SK-N-MC (cell line): ENCODE results near the gene B4GALNT4.
"Not testable (repeated sequence)": the region's sequence is repeated elsewhere in the genome, so short reads cannot be mapped to it uniquely, and the experiment has no call there.

ENCODE experiments used
- DNase-seq: peaks from one replicate; pipeline ENCODE4 v3.0.0-alpha.2; 2011; ENCODE audit warnings: low read depth, low spot score
- H3K27ac ChIP-seq: fragments of 200-600 bp; sonication (generic); 2 replicates; pipeline ENCODE4 v1.5.1; 2016; ENCODE audit warnings: mixed run types
- H3K36me3 ChIP-seq: fragments of 200-600 bp; sonication (generic); 2 replicates; pipeline ENCODE4 v1.6.1; 2017; ENCODE audit warnings: antibody characterized with exemption, low read length, mixed read lengths; ENCODE audit not compliant: insufficient read depth
- H3K4me3 ChIP-seq: fragments of 200-600 bp; sonication (generic); 2 replicates; pipeline ENCODE4 v1.5.1; 2016
- H3K9ac ChIP-seq: fragments of 200-600 bp; sonication (generic); 2 replicates; pipeline ENCODE4 v1.8.0; 2017; ENCODE audit warnings: mixed run types, mixed read lengths; ENCODE audit not compliant: insufficient read length
- H3K9me3 ChIP-seq: fragments of 200-600 bp; sonication (generic); 2 replicates; pipeline ENCODE4 v1.6.1; 2017; ENCODE audit warnings: low read depth, mild to moderate bottlenecking, antibody characterized with exemption, low read length, moderate library complexity, mixed read lengths
- EZH2 ChIP-seq: fragments of 200-600 bp; sonication (generic); IDR thresholded peaks from one replicate; pipeline ENCODE4 v1.6.1; 2017; ENCODE audit warnings: antibody characterized with exemption
- FOXP2 ChIP-seq: optimal IDR thresholded peaks from 2 replicates; pipeline ENCODE3; 2011; ENCODE audit warnings: mild to moderate bottlenecking, moderate library complexity; ENCODE audit not compliant: insufficient read depth; ENCODE audit errors: extremely low read length, control extremely low read depth
- POLR2AphosphoS5 ChIP-seq: IDR thresholded peaks from 2 replicates; pipeline ENCODE4 v1.6.1; 2012; ENCODE audit warnings: mild to moderate bottlenecking, low read depth, low read length, borderline replicate concordance

The B4GALNT4 gene

DNA sequence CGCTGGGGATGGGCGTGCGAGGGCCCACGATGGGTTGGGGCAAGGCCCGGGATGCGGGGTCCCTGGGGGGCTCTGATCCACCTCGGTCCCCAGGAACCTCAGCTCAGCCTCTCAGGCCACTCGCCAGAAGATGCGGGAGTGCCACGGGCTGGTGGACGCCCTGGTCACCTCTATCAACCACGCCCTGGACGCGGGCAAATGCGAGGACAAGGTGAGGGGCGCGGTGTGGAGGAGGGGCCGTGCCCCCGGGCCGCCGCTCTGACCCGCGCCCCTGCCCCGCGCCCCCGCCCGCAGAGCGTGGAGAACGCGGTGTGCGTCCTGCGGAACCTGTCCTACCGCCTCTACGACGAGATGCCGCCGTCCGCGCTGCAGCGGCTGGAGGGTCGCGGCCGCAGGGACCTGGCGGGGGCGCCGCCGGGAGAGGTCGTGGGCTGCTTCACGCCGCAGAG is 31.0 kb downstream of the B4GALNT4 start:
- TF ChIP-seq FOXP2, result no peak
- Histone ChIP-seq H3K4me3 (no peak overlapping the region), H3K36me3 (no peaks in the 10 kb centered on the region)

DNA sequence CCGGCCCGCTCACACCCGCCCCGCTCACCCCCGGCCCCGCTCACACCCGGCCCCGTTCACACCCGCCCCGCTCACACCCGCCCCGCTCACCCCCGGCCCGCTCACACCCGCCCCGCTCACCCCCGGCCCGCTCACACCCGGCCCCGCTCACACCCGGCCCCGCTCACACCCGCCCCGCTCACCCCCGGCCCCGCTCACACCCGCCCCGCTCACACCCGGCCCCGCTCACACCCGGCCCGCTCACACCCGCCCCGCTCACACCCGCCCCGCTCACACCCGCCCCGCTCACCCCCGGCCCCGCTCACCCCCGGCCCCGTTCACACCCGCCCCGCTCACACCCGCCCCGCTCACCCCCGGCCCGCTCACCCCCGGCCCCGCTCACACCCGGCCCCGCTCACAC is 31.9 kb downstream of the B4GALNT4 start:
- H3K36me3 ChIP-seq, H3K9ac ChIP-seq, DNase-seq, H3K9me3 ChIP-seq, H3K4me3 ChIP-seq, H3K27ac ChIP-seq: not testable (repeated sequence)

More for the DNA sequence above, 31.0 kb downstream of the B4GALNT4 start:
- Histone ChIP-seq H3K9me3 (no peaks in the 10 kb centered on the region), H3K27ac (no peak overlapping the region), H3K9ac (no peak overlapping the region)
- DNase-seq, result no peak

DNA sequence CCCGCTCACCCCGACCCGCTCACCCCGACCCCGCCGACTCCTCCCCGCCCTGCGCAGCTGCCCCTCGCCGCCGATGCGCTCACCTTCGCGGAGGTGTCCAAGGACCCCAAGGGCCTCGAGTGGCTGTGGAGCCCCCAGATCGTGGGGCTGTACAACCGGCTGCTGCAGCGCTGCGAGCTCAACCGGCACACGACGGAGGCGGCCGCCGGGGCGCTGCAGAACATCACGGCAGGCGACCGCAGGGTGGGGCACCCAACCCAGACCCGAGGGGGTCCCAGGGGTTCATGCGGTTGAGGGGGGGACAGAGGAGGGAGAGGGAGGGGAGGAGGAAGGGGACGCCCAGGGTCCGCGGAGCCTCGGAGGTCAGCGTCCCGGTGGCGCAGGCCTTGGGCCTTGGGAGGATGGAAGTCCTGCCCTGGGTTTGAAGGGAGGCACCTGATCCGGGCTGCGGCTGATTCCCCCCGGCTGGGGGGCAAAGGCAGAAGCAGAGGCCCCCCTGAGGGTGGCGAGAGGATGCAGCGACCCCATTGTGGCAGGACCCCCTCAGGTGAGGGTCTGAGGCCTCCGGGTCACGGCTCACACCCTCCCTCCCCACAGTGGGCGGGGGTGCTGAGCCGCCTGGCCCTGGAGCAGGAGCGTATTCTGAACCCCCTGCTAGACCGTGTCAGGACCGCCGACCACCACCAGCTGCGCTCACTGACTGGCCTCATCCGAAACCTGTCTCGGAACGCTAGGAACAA is 33.9 kb downstream of the B4GALNT4 start:
- no peaks in the 10 kb centered on the region for H3K9me3 ChIP-seq
- H3K36me3 ChIP-seq, result no peaks in the 10 kb centered on the region
- H3K9ac ChIP-seq, result no peak overlapping the region
- no peak overlapping the region for H3K4me3 ChIP-seq
- H3K27ac ChIP-seq, result no peak overlapping the region
- TF ChIP-seq EZH2 (no peak), FOXP2 (no peak), POLR2AphosphoS5 (no peak)
- no peak for DNase-seq

DNA sequence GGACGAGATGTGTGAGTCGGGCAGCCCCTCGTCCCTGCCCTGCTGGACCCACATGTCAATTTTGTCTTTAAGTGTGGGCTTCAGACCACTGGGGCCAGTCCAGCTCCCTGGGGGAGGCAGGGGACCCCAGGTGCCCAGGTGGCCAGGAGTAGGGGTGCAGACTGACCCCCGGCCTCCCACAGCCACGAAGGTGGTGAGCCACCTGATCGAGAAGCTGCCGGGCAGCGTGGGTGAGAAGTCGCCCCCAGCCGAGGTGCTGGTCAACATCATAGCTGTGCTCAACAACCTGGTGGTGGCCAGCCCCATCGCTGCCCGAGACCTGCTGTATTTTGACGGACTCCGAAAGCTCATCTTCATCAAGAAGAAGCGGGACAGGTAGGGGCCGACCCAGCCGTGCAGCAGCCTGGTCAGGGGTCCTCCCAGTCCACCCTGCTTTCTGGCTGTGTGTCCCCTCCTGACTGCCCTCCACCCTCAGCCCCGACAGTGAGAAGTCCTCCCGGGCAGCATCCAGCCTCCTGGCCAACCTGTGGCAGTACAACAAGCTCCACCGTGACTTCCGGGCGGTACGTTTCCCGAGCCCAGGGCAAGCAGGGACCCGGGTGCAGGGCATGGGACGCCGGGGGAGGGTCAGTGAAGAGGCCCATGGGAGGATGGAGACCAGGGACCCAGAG is 34.6 kb downstream of the B4GALNT4 start:
- no peak overlapping the region for H3K9ac ChIP-seq
- no peak overlapping the region for H3K27ac ChIP-seq
- DNase-seq, result no peak
- TF ChIP-seq POLR2AphosphoS5, result no peak
- H3K36me3 ChIP-seq, result no peaks in the 10 kb centered on the region
- H3K9me3 ChIP-seq, result no peaks in the 10 kb centered on the region
- no peak overlapping the region for H3K4me3 ChIP-seq

DNA sequence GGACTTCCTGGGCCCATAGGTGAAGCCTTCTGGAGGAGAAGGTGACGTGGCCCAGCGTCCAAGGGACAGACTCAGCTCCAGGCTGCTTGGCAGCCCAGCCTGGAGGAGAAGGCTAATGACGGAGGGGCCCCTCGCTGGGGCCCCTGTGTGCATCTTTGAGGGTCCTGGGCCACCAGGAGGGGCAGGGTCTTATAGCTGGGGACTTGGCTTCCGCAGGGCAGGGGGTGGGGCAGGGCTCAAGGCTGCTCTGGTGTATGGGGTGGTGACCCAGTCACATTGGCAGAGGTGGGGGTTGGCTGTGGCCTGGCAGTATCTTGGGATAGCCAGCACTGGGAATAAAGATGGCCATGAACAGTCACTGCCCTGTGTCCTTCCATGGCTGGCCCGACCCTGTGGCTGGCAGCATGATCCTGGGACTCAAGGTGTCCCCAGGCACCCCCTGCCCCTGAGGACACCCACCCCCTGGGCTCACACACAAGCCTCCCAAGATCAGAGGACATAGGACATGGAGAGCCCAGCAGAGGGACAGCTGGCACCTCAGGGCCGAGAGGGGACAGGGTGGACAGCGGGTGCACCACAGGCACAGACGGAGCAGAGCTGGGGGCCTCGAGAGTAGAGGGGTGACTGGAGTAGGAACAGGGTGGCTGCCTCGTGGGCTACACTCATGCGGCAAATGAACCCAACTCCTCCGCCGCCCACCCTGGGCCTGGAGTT is 35.4 kb downstream of the B4GALNT4 start:
- H3K9me3 ChIP-seq, result no peaks in the 10 kb centered on the region
- no peak overlapping the region for H3K27ac ChIP-seq
- no peak overlapping the region for H3K9ac ChIP-seq
- no peak for TF ChIP-seq EZH2
- no peak for TF ChIP-seq FOXP2
- no peak for TF ChIP-seq POLR2AphosphoS5
- H3K36me3 ChIP-seq, result no peaks in the 10 kb centered on the region
- DNase-seq, result no peak
- no peak overlapping the region for H3K4me3 ChIP-seq

DNA sequence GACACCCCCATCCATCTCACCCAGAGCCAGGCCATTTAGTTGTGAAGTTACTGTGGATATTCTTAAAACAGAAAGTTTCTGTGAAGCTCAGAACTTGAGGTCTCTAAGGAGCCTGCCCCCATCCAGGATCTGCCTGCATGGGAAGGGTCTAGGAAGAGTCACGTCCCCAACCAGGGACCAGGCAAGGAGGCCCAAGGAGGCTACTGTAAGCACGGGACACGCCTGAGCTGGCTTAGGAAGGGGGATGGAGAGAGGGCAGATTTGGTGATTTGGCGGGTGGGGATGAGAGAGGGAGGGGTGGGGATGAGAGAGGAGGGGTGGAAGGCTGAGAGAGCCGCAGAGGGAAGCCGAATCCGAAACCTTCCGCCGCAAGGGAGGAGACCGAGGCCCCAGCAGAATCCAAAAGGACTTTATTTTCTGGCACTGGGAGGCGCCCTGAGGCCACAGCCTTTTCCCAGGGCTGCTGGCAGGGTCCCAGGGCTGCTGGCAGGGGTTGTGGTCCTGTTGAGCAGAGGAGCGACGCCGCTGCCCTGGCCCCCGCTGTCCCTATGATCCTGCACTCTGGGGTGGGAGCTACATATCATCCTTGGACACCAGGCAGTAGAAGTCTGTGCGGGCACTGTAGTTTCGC is 36.1 kb downstream of the B4GALNT4 start:
- Histone ChIP-seq H3K4me3 (no peak overlapping the region), H3K9me3 (no peaks in the 10 kb centered on the region), H3K27ac (no peak overlapping the region), H3K36me3 (no peaks in the 10 kb centered on the region), H3K9ac (no peak overlapping the region)
- TF ChIP-seq EZH2 (no peak), FOXP2 (no peak), POLR2AphosphoS5 (no peak)
- no peak for DNase-seq

DNA sequence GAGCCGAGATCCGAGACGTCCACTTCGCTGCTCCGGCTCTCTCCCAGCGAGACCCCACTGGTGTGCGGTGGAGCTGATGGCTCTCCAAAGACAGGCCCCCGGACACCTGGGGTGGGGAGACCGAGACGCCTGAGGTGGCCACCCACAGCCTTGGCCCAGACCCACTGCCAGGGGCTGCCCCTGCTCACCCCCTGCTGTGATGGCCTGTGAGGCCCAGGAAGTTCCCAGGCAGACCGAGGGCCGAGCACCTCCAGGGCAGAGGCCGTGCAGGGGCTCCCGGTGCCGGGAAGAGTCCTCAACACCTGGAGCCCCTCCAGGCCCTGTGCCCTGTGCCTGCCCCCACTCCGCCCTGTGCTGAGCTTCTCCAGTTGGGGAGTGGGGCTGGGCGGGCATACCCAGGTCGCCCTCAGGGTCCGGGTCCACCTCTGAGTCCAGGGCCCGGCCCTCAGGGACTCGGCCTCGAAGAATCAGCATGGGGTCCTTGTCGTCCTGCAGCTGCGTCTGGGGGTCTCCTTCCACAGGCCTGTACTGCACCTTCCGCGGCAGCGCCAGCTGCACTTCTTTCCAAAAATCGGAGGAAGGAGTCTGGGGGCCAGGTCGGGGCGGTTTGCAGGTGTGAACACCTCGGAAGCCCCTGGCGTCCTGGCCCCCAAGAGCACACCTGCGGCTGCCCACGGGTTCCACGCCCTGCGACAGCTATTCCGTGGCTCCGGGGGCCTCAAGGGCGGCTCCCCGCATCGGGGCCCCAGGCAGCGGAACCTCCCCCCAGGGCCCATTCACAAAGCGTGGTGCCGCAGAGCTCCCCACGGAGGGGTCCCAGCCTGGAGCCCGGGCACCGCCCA is 36.9 kb downstream of the B4GALNT4 start:
- peak overlapping the region; percentile 80 for H3K4me3 ChIP-seq

More for the DNA sequence above, 36.9 kb downstream of the B4GALNT4 start:
- no peak overlapping the region for H3K27ac ChIP-seq
- H3K36me3 ChIP-seq, result no peaks in the 10 kb centered on the region
- H3K9ac ChIP-seq, result no peak overlapping the region
- no peak for DNase-seq
- no peak for TF ChIP-seq FOXP2
- no peak for TF ChIP-seq EZH2
- no peak for TF ChIP-seq POLR2AphosphoS5
- H3K9me3 ChIP-seq, result no peaks in the 10 kb centered on the region
